Endothelial cell of umbilical vein (primary cell): ENCODE measurements around the gene FRRS1L. TPM values are rescaled to one million over a fixed set of nuclear protein-coding genes. Genes with fewer than 3 reads are reported as not detected.

Experiments used
- BruUV-seq: library from RNA; stranded (reverse); fragments of 400-500 nt; replicated peaks from 2 replicates; lab custom pipeline; 2021; lab: Mats Ljungman, UMichigan
- CTCF ChIA-PET: fragments of 300-600, 350-600 bp; sonication (Branson Sonifier 250); formaldehyde crosslinking; loops from one replicate; lab custom pipeline; 2021; ENCODE audit warnings: antibody characterized with exemption, inconsistent platforms; lab: Charles Lee
- POLR2A ChIA-PET: fragments of 300-600, 350-600 bp; sonication (Branson Sonifier 250); formaldehyde crosslinking; loops from one replicate; lab custom pipeline; 2021; ENCODE audit warnings: antibody characterized with exemption, inconsistent platforms; lab: Charles Lee
- DNase-seq: peaks from one replicate; pipeline ENCODE4 v3.0.0-alpha.2; 2011; ENCODE audit warnings: low read depth, low spot score
- FAIRE-seq: peaks from 2 replicates; lab custom pipeline; 2011; peaks lifted over from hg19 to GRCh38; lab: Jason Lieb, UNC
- H2AFZ ChIP-seq: 2 replicates; pipeline ENCODE4 v1.6.0; 2012; ENCODE audit warnings: low read depth, low read length, control low read depth, inconsistent platforms
- H3K27ac ChIP-seq: 2 replicates; pipeline ENCODE4 v1.5.1; 2011; ENCODE audit warnings: low read depth, mild to moderate bottlenecking, control low read depth, low read length, moderate library complexity; ENCODE audit not compliant: insufficient read depth
- H3K27me3 ChIP-seq, 2 experiments: 2 replicates each; pipeline versions ENCODE4 v1.6.0 to v1.6.1; 2011; ENCODE audit warnings: low read length in 2 of 2, mixed read lengths in 1 of 2; ENCODE audit not compliant: control insufficient read depth in 2 of 2, insufficient read depth in 2 of 2
- H3K36me3 ChIP-seq, 2 experiments: 2 replicates in 1 of 2; 3 replicates in 1 of 2; pipeline ENCODE4 v1.5.1; 2011; ENCODE audit warnings: low read length in 2 of 2, mild to moderate bottlenecking in 1 of 2, moderate library complexity in 1 of 2; ENCODE audit not compliant: control insufficient read depth in 2 of 2, insufficient read depth in 2 of 2; ENCODE audit errors: extremely low read depth in 1 of 2
- H3K4me1 ChIP-seq: 3 replicates; pipeline ENCODE4 v1.5.1; 2011; ENCODE audit warnings: mild to moderate bottlenecking, low read length; ENCODE audit not compliant: control insufficient read depth, insufficient read depth; ENCODE audit errors: extremely low read depth
- H3K4me2 ChIP-seq: 2 replicates; pipeline ENCODE4 v1.6.1; 2011; ENCODE audit warnings: low read length, control low read depth, mixed read lengths; ENCODE audit not compliant: insufficient read depth
- H3K4me3 ChIP-seq, 3 experiments: fragments of 200-600 bp in 1 of 3; sonication (generic), shearing (Covaris generic) in 1 of 3; replicated peaks in 1 of 3; 2 replicates each; pipeline ENCODE4 v1.5.1; 2011 to 2016; ENCODE audit warnings: control low read depth in 3 of 3, low read length in 3 of 3, mild to moderate bottlenecking in 2 of 3, inconsistent platforms in 1 of 3, low read depth in 1 of 3, moderate library complexity in 1 of 3; ENCODE audit not compliant: insufficient read depth in 1 of 3
- H3K79me2 ChIP-seq: 2 replicates; pipeline ENCODE4 v1.6.0; 2012; ENCODE audit warnings: low read length, inconsistent platforms; ENCODE audit not compliant: control insufficient read depth, insufficient read depth
- H3K9ac ChIP-seq: replicated peaks from 2 replicates; pipeline ENCODE3; 2011; ENCODE audit warnings: low read length, control low read depth; ENCODE audit not compliant: insufficient read depth; ENCODE audit errors: extremely low read depth
- H3K9me1 ChIP-seq: replicated peaks from 3 replicates; pipeline ENCODE4 v1.6.0; 2011; ENCODE audit warnings: mild to moderate bottlenecking, low read length; ENCODE audit not compliant: control insufficient read depth, insufficient read depth; ENCODE audit errors: extremely low read depth
- H3K9me3 ChIP-seq: replicated peaks from 2 replicates; pipeline ENCODE4 v1.5.1; 2012; ENCODE audit warnings: low read length, inconsistent platforms; ENCODE audit not compliant: control insufficient read depth, insufficient read depth
- H4K20me1 ChIP-seq: replicated peaks from 2 replicates; pipeline ENCODE3; 2011; ENCODE audit warnings: mild to moderate bottlenecking, low read length; ENCODE audit not compliant: control insufficient read depth, insufficient read depth; ENCODE audit errors: extremely low read depth
- EZH2 ChIP-seq: IDR thresholded peaks from 2 replicates; pipeline ENCODE4 v1.6.1; 2012; ENCODE audit warnings: borderline replicate concordance, low read depth, mild to moderate bottlenecking, moderate library complexity, low read length, inconsistent platforms; ENCODE audit not compliant: severe bottlenecking
- FOS ChIP-seq: IDR thresholded peaks from 2 replicates; pipeline ENCODE4 v1.6.1; 2011; ENCODE audit warnings: mild to moderate bottlenecking, low read length, moderate library complexity, borderline replicate concordance; ENCODE audit not compliant: insufficient read depth
- GATA2 ChIP-seq: IDR thresholded peaks from 2 replicates; pipeline ENCODE4 v1.7.0; 2011; ENCODE audit warnings: low read depth, mild to moderate bottlenecking, moderate library complexity, mixed read lengths, low read length; ENCODE audit not compliant: insufficient read length, insufficient read depth
- JUN ChIP-seq: IDR thresholded peaks from 2 replicates; pipeline ENCODE4 v1.6.1; 2011; ENCODE audit warnings: borderline replicate concordance, low read depth; ENCODE audit not compliant: insufficient read length, insufficient read depth
- MYC ChIP-seq: IDR thresholded peaks from one replicate; pipeline ENCODE4 v1.6.1; 2011; ENCODE audit warnings: mild to moderate bottlenecking, low read depth, low read length
- POLR2A ChIP-seq: IDR thresholded peaks from 2 replicates; pipeline ENCODE4 v1.6.1; 2012; ENCODE audit warnings: low read depth, mild to moderate bottlenecking, control low read depth, low read length
- POLR2AphosphoS5 ChIP-seq: IDR thresholded peaks from 2 replicates; pipeline ENCODE4 v1.6.1; 2012; ENCODE audit warnings: low read depth, mild to moderate bottlenecking, control low read depth, low read length, moderate library complexity; ENCODE audit not compliant: insufficient read depth
- dilution Hi-C: fragments of 300-500 bp; cut with MboI; formaldehyde crosslinking; loops from one replicate; pipeline ENCODE4 v1.15.0; 2019; ENCODE audit warnings: low sequenced_read_pairs; ENCODE audit not compliant: extremely low pct_ligation_motif_present
- intact Hi-C: fragments of 100-400 bp; cut with micrococcal nuclease; formaldehyde crosslinking; loops from one replicate; pipeline ENCODE4 v1.10.0; 2022
- polyA plus RNA-seq, 4 experiments: library from polyadenylated mRNA; depleted of rRNA in 3 of 4; stranded (reverse) in 3 of 4; unstranded in 1 of 4; fragments of >200 nt; gene quantifications; 2 replicates each; pipeline versions ENCODE4 v1.2.1 to v1.2.3, GENCODE V29; 2011 to 2012; ENCODE audit warnings: missing spikeins in 1 of 4
- total RNA-seq: library from RNA; stranded (reverse); gene quantifications from 2 replicates; pipeline ENCODE4 v1.2.3, GENCODE V29; 2021
- TF ChIP-seq, protein P1 (sequence below), 2 donors: IDR thresholded peaks; 1 replicate in 1 of 2; 2 replicates in 1 of 2; pipeline ENCODE4 v1.5.1; 2011; ENCODE audit warnings: low read length in 2 of 2, mild to moderate bottlenecking in 2 of 2, moderate library complexity in 2 of 2, control low read depth in 1 of 2, inconsistent platforms in 1 of 2, low read depth in 1 of 2; ENCODE audit not compliant: insufficient read depth in 1 of 2; ENCODE audit errors: extremely low read depth in 1 of 2
- TF ChIP-seq, protein P2 (sequence below): IDR thresholded peaks from 2 replicates; pipeline ENCODE4 v1.6.1; 2011; ENCODE audit not compliant: insufficient read depth, insufficient read length

Gene FRRS1L
- total and polyA plus RNA-seq, 2 donors (not counting 3 experiments of a cell fraction or from before 2014, with no cell fraction given) = not detected

DNA sequence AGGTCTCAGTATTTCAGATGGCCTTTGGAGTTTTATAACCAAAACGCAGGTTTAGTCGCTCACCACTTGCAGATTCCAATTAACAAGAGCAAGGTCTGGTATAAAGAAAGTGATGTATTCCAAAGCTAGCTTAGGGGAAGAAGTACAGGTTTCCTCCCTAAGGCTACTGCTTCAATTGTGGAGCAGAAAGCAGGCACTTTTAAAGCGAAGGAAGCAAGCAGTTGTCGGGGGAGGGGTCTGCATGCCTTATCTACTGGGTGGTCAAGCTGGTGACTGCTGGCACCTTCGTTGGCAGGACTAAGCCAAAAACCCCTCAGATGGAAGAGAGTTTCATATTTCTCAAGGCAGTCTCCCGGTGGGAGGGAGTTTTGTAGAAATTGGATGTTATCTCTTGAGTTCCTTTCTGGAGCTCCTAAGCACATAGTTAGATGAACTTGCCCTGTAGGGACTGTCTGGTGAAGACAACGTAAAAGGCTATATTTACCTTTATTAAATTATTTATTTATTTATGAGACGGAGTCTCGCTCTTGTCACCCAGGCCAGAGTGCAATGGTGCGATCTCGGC, 45.7 kb downstream of the FRRS1L start:
- intact Hi-C loops = no loop called here
- DNase-seq (no peak), FAIRE-seq (no peak)
- no peak overlapping the region for H3K27ac ChIP-seq
- H3K9me1 ChIP-seq = no peaks in the 10 kb centered on the region
- TF ChIP-seq FOS (no peak), JUN (no peak), MYC (no peak), POLR2AphosphoS5 (no peak), EZH2 (no peak), POLR2A (no peak), GATA2 (no peak)
- TF ChIP-seq, protein P1, sequence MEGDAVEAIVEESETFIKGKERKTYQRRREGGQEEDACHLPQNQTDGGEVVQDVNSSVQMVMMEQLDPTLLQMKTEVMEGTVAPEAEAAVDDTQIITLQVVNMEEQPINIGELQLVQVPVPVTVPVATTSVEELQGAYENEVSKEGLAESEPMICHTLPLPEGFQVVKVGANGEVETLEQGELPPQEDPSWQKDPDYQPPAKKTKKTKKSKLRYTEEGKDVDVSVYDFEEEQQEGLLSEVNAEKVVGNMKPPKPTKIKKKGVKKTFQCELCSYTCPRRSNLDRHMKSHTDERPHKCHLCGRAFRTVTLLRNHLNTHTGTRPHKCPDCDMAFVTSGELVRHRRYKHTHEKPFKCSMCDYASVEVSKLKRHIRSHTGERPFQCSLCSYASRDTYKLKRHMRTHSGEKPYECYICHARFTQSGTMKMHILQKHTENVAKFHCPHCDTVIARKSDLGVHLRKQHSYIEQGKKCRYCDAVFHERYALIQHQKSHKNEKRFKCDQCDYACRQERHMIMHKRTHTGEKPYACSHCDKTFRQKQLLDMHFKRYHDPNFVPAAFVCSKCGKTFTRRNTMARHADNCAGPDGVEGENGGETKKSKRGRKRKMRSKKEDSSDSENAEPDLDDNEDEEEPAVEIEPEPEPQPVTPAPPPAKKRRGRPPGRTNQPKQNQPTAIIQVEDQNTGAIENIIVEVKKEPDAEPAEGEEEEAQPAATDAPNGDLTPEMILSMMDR (IDR thresholded peaks at IDR 0.05; ENCODE audit: extremely low read depth in 1 of 2, insufficient read depth in 1 of 2, low read depth in 1 of 2, low read length in 2 of 2) = no peak
- TF ChIP-seq, protein P2, sequence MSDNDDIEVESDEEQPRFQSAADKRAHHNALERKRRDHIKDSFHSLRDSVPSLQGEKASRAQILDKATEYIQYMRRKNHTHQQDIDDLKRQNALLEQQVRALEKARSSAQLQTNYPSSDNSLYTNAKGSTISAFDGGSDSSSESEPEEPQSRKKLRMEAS = no peak
- peaks cover 32% of the 10 kb centered on the region for H3K79me2 ChIP-seq
- ChIA-PET POLR2A (no interaction called here), CTCF (interaction anchor here (1.4 kb wide), 1 partner anchor 11 kb away, joined by 3 read pairs; no protein-coding TSS in a partner anchor)
- no peak overlapping the region for H2AFZ ChIP-seq
- no peak overlapping the region for H3K9ac ChIP-seq
- H3K4me1 ChIP-seq = peaks cover 16% of the 10 kb centered on the region
- H4K20me1 ChIP-seq = no peaks in the 10 kb centered on the region
- dilution Hi-C loops = no loop called here
- H3K27me3 ChIP-seq = no peaks in the 10 kb centered on the region
- no peak overlapping the region for H3K4me3 ChIP-seq
- H3K4me2 ChIP-seq = no peak overlapping the region
- no peaks in the 10 kb centered on the region for H3K9me3 ChIP-seq
- BruUV-seq = no TSS peak
- no peaks in the 10 kb centered on the region for H3K36me3 ChIP-seq
